Liver (tissue), 9 donors: ENCODE measurements around the gene CSTF3. TPM values are rescaled to one million over a fixed set of nuclear protein-coding genes. Genes with fewer than 3 reads are reported as not detected.

ENCODE experiments used
- DNase-seq: peaks from one replicate; pipeline ENCODE4 v3.0.0-alpha.2; 2017; ENCODE audit warnings: low spot score
- H3K27ac ChIP-seq, 2 donors: one replicate each; pipeline ENCODE4 v1.7.0; 2013; ENCODE audit warnings: inconsistent platforms in 2 of 2, low read length in 2 of 2, control low read depth in 1 of 2, low read depth in 1 of 2, mild to moderate bottlenecking in 1 of 2
- H3K27me3 ChIP-seq, 4 donors: one replicate each; pipeline versions ENCODE4 v1.6.1 to v1.7.0; 2013; ENCODE audit warnings: low read length in 3 of 4, inconsistent platforms in 1 of 4, mild to moderate bottlenecking in 1 of 4, moderate library complexity in 1 of 4; ENCODE audit not compliant: control insufficient read depth in 4 of 4, insufficient read depth in 4 of 4
- H3K36me3 ChIP-seq, 4 donors: one replicate each; pipeline versions ENCODE4 v1.6.1 to v1.7.0; 2013; ENCODE audit warnings: low read length in 3 of 4, mild to moderate bottlenecking in 3 of 4, low read depth in 1 of 4, moderate library complexity in 1 of 4; ENCODE audit not compliant: control insufficient read depth in 4 of 4, insufficient read depth in 3 of 4
- H3K4me1 ChIP-seq, 4 donors: one replicate each; pipeline versions ENCODE4 v1.6.1 to v1.7.0; 2013; ENCODE audit warnings: low read length in 3 of 4, mild to moderate bottlenecking in 3 of 4, moderate library complexity in 1 of 4; ENCODE audit not compliant: control insufficient read depth in 4 of 4, insufficient read depth in 4 of 4
- H3K4me3 ChIP-seq, 3 donors: one replicate each; pipeline versions ENCODE4 v1.6.1 to v1.7.0; 2013; ENCODE audit warnings: low read length in 3 of 3, control low read depth in 1 of 3, low read depth in 1 of 3, mild to moderate bottlenecking in 1 of 3
- H3K9ac ChIP-seq, 2 donors: one replicate each; pipeline ENCODE4 v1.7.0; 2013; ENCODE audit warnings: low read length in 2 of 2, mild to moderate bottlenecking in 2 of 2, moderate library complexity in 2 of 2, control low read depth in 1 of 2, low read depth in 1 of 2
- H3K9me3 ChIP-seq, 4 donors: one replicate each; pipeline versions ENCODE4 v1.6.1 to v1.7.0; 2013; ENCODE audit warnings: low read length in 3 of 4; ENCODE audit not compliant: control insufficient read depth in 4 of 4
- EGR1 ChIP-seq, 2 donors: IDR thresholded peaks; 2 replicates each; pipeline ENCODE4 v1.6.1; 2016 to 2018; ENCODE audit warnings: antibody characterized with exemption in 2 of 2, low read depth in 2 of 2
- FOXA1 ChIP-seq: IDR thresholded peaks from 2 replicates; pipeline ENCODE4 v1.6.1; 2016; ENCODE audit warnings: antibody characterized with exemption
- FOXA2 ChIP-seq: IDR thresholded peaks from 2 replicates; pipeline ENCODE4 v1.6.1; 2016; ENCODE audit warnings: antibody characterized with exemption
- GABPA ChIP-seq, 2 donors: IDR thresholded peaks in 1 of 2; conservative IDR thresholded peaks in 1 of 2; 2 replicates each; pipeline ENCODE4 v1.6.1; 2016; ENCODE audit warnings: antibody characterized with exemption in 2 of 2, mild to moderate bottlenecking in 1 of 2, moderate library complexity in 1 of 2
- HNF4A ChIP-seq, 2 donors: conservative IDR thresholded peaks; 2 replicates each; pipeline ENCODE4 v1.6.1; 2016; ENCODE audit warnings: antibody characterized with exemption in 2 of 2, mild to moderate bottlenecking in 2 of 2
- HNF4G ChIP-seq: IDR thresholded peaks from 2 replicates; pipeline ENCODE4 v1.6.1; 2016; ENCODE audit warnings: antibody characterized with exemption
- JUND ChIP-seq, 2 donors: IDR thresholded peaks; 2 replicates each; pipeline ENCODE4 v1.6.1; 2016; ENCODE audit warnings: antibody characterized with exemption in 2 of 2
- RAD21 ChIP-seq, 2 donors: IDR thresholded peaks; 2 replicates each; pipeline ENCODE4 v1.6.1; 2016; ENCODE audit warnings: antibody characterized with exemption in 2 of 2, mild to moderate bottlenecking in 2 of 2
- RXRA ChIP-seq, 2 donors: IDR thresholded peaks; 2 replicates each; pipeline ENCODE4 v1.6.1; 2017 to 2018; ENCODE audit warnings: antibody characterized with exemption in 2 of 2, mild to moderate bottlenecking in 1 of 2
- SP1 ChIP-seq: IDR thresholded peaks from 2 replicates; pipeline ENCODE4 v1.6.1; 2018; ENCODE audit warnings: antibody characterized with exemption, mild to moderate bottlenecking
- TAF1 ChIP-seq: conservative IDR thresholded peaks from 2 replicates; pipeline ENCODE4 v1.6.1; 2016; ENCODE audit warnings: antibody characterized with exemption, mild to moderate bottlenecking
- ZBTB33 ChIP-seq: IDR thresholded peaks from 2 replicates; pipeline ENCODE4 v1.6.1; 2016; ENCODE audit warnings: antibody characterized with exemption
- WGBS: extraction: QIAGEN DNeasy Blood & Tissue Kit; methylation state at CpG from one replicate; pipeline ENCODE4 v1.1.7; 2013; 5-methylcytosine and 5-hydroxymethylcytosine counted together
- polyA plus RNA-seq, 2 donors: library from polyadenylated mRNA; stranded (reverse) in 1 of 2; unstranded in 1 of 2; fragments of 200-250 nt in 1 of 2; fragments of >200 nt in 1 of 2; fragmentation: Nextera tagmentation in 1 of 2; extraction: Ambion mirVana in 1 of 2; gene quantifications; one replicate each; pipeline versions ENCODE4 v1.2.1 to v1.2.3, GENCODE V29; 2013 to 2015
- total RNA-seq, 2 donors: library from RNA; depleted of rRNA; stranded (reverse); fragments of >200 nt; gene quantifications; one replicate each; pipeline ENCODE4 v1.2.3, GENCODE V29; 2014
- TF ChIP-seq, protein P1 (sequence below): fragments of 150-350 bp; IDR thresholded peaks from 2 replicates; pipeline ENCODE4 v1.5.1; 2017; ENCODE audit warnings: improper control_type of control experiment, low read depth, low read length; ENCODE audit not compliant: missing input control
- TF ChIP-seq, protein P2 (sequence below): IDR thresholded peaks from 2 replicates; pipeline ENCODE4 v1.6.1; 2016; ENCODE audit warnings: antibody characterized with exemption
- TF ChIP-seq, protein P3 (sequence below): IDR thresholded peaks from 2 replicates; pipeline ENCODE4 v1.6.1; 2016; ENCODE audit warnings: antibody characterized with exemption
- TF ChIP-seq, protein P4 (sequence below): IDR thresholded peaks from 2 replicates; pipeline ENCODE4 v1.6.1; 2016; ENCODE audit warnings: antibody characterized with exemption, mild to moderate bottlenecking
- donor health status: healthy.
- donor health status: healthy.
- donor health status: healthy.
- donor health status: healthy.
- donor health status: healthy.

The CSTF3 gene
- total and polyA plus RNA-seq, 4 donors = 7.9 to 20.8 (median 12.3) TPM

GRCh38 chr11:33116535-33116934, 44.7 kb downstream of the CSTF3 start:
- Histone ChIP-seq H3K36me3 (no peaks in the 10 kb centered on the region), H3K9me3 (no peaks in the 10 kb centered on the region), H3K27me3 (no peaks in the 10 kb centered on the region), H3K4me1 (peaks cover 0 to 6% (median 1%) of the 10 kb centered on the region in 4 donors), H3K27ac (no peak overlapping the region), H3K9ac (no peak overlapping the region), H3K4me3 (no peak overlapping the region)
- no peak for DNase-seq
- TF ChIP-seq FOXA2 (peak; percentile 39), GABPA (IDR thresholded peaks at IDR 0.05 in 1 of 2, conservative IDR thresholded peaks at IDR 0.05 in 1 of 2) (no peak), JUND (IDR thresholded peaks at IDR 0.05) (peak in 1 of 2 donors; percentile 88), HNF4A (conservative IDR thresholded peaks at IDR 0.05) (no peak), SP1 (no peak)

DNA sequence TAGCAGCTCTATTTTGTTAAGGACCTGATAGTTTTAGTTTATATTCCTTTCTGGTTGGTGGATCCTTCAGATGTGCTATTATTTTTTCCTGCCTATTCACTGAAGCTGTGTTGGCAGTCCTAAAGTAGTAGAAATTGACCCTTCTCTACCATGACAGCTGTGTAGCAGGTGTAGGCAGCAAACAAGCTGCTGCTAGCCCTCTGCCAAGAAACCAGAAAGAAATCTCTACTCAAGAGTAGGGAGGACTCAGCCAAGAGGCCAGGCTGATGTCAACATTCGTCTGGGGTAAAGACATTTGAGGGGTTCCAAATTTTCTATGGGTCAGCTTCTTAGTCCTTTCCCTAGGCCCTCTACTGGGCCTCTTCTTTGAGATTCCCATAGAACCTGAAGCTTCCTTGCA, 51.2 kb downstream of the CSTF3 start:
- H3K9me3 ChIP-seq = no peaks in the 10 kb centered on the region
- no peak overlapping the region for H3K4me3 ChIP-seq
- no peak overlapping the region for H3K27ac ChIP-seq
- TF ChIP-seq SP1 = no peak
- TF ChIP-seq FOXA2 = no peak
- TF ChIP-seq, protein P1, sequence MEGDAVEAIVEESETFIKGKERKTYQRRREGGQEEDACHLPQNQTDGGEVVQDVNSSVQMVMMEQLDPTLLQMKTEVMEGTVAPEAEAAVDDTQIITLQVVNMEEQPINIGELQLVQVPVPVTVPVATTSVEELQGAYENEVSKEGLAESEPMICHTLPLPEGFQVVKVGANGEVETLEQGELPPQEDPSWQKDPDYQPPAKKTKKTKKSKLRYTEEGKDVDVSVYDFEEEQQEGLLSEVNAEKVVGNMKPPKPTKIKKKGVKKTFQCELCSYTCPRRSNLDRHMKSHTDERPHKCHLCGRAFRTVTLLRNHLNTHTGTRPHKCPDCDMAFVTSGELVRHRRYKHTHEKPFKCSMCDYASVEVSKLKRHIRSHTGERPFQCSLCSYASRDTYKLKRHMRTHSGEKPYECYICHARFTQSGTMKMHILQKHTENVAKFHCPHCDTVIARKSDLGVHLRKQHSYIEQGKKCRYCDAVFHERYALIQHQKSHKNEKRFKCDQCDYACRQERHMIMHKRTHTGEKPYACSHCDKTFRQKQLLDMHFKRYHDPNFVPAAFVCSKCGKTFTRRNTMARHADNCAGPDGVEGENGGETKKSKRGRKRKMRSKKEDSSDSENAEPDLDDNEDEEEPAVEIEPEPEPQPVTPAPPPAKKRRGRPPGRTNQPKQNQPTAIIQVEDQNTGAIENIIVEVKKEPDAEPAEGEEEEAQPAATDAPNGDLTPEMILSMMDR = no peak
- no peak for TF ChIP-seq RAD21 (IDR thresholded peaks at IDR 0.05)
- TF ChIP-seq, protein P2, sequence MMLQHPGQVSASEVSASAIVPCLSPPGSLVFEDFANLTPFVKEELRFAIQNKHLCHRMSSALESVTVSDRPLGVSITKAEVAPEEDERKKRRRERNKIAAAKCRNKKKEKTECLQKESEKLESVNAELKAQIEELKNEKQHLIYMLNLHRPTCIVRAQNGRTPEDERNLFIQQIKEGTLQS = no peak
- no peak for TF ChIP-seq HNF4A (conservative IDR thresholded peaks at IDR 0.05)
- TF ChIP-seq ZBTB33 = no peak
- TF ChIP-seq HNF4G = no peak
- TF ChIP-seq EGR1 (IDR thresholded peaks at IDR 0.05; ENCODE audit: low read depth in 2 of 2) = no peak
- TF ChIP-seq RXRA (IDR thresholded peaks at IDR 0.05) = no peak
- no peak for TF ChIP-seq TAF1
- TF ChIP-seq FOXA1 = no peak
- TF ChIP-seq, protein P3, sequence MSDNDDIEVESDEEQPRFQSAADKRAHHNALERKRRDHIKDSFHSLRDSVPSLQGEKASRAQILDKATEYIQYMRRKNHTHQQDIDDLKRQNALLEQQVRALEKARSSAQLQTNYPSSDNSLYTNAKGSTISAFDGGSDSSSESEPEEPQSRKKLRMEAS = no peak
- TF ChIP-seq, protein P4, sequence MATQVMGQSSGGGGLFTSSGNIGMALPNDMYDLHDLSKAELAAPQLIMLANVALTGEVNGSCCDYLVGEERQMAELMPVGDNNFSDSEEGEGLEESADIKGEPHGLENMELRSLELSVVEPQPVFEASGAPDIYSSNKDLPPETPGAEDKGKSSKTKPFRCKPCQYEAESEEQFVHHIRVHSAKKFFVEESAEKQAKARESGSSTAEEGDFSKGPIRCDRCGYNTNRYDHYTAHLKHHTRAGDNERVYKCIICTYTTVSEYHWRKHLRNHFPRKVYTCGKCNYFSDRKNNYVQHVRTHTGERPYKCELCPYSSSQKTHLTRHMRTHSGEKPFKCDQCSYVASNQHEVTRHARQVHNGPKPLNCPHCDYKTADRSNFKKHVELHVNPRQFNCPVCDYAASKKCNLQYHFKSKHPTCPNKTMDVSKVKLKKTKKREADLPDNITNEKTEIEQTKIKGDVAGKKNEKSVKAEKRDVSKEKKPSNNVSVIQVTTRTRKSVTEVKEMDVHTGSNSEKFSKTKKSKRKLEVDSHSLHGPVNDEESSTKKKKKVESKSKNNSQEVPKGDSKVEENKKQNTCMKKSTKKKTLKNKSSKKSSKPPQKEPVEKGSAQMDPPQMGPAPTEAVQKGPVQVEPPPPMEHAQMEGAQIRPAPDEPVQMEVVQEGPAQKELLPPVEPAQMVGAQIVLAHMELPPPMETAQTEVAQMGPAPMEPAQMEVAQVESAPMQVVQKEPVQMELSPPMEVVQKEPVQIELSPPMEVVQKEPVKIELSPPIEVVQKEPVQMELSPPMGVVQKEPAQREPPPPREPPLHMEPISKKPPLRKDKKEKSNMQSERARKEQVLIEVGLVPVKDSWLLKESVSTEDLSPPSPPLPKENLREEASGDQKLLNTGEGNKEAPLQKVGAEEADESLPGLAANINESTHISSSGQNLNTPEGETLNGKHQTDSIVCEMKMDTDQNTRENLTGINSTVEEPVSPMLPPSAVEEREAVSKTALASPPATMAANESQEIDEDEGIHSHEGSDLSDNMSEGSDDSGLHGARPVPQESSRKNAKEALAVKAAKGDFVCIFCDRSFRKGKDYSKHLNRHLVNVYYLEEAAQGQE = no peak
- no peak for TF ChIP-seq GABPA (IDR thresholded peaks at IDR 0.05 in 1 of 2, conservative IDR thresholded peaks at IDR 0.05 in 1 of 2)
- DNase-seq = no peak
- no peak overlapping the region for H3K9ac ChIP-seq
- H3K27me3 ChIP-seq = no peaks in the 10 kb centered on the region
- peaks cover 0 to 5% (median 0%) of the 10 kb centered on the region in 4 donors for H3K4me1 ChIP-seq
- peaks cover 0 to 3% (median 1%) of the 10 kb centered on the region in 4 donors for H3K36me3 ChIP-seq
- WGBS = 58% methylated on average over 1 of the region's 1 CpG
